ENCODE data around the gene UBR1. TPM values are rescaled to one million over a fixed set of nuclear protein-coding genes. Genes with fewer than 3 reads are reported as not detected.
"Not testable (repeated sequence)": the region's sequence is repeated elsewhere in the genome, so short reads cannot be mapped to it uniquely, and the experiment has no call there.

UBR1 gene
- total RNA-seq, 1 donor from 2014 or later, result 23.9 TPM

- H3K27ac Mint-ChIP-seq (ENCODE audit: unreplicated experiment), result no peak overlapping the region
- no peak overlapping the region for H3K4me3 Mint-ChIP-seq
- DNase-seq (ENCODE audit: low read depth, low spot score), result no peak
- TF ChIP-seq CTCF (conservative IDR thresholded peaks at IDR 0.05), result no peak
- H3K9me3 Mint-ChIP-seq, result no peaks in the 10 kb centered on the region
- no peaks in the 10 kb centered on the region for H3K4me1 Mint-ChIP-seq
- peaks cover 13% of the 10 kb centered on the region for H3K36me3 Mint-ChIP-seq (ENCODE audit: low read depth)
- no peaks in the 10 kb centered on the region for H3K27me3 Mint-ChIP-seq (ENCODE audit: low read depth)
Observed at GRCh38 chr15:43025150-43025549, 80.7 kb downstream of the UBR1 start.

GRCh38 chr15:43014671-43015070 is 91.2 kb downstream of the UBR1 start:
- H3K27ac Mint-ChIP-seq (ENCODE audit: unreplicated experiment); H3K4me3 Mint-ChIP-seq; H3K4me1 Mint-ChIP-seq; H3K9me3 Mint-ChIP-seq; DNase-seq (ENCODE audit: low read depth, low spot score); H3K27me3 Mint-ChIP-seq (ENCODE audit: low read depth): not testable (repeated sequence)
- H3K36me3 Mint-ChIP-seq (ENCODE audit: low read depth), result peaks cover 30% of the 10 kb centered on the region

- Mint-ChIP-seq H3K9me3 (no peaks in the 10 kb centered on the region), H3K4me1 (no peaks in the 10 kb centered on the region), H3K36me3 (ENCODE audit: low read depth) (peaks cover 28% of the 10 kb centered on the region), H3K27ac (ENCODE audit: unreplicated experiment) (no peak overlapping the region), H3K4me3 (no peak overlapping the region), H3K27me3 (ENCODE audit: low read depth) (no peaks in the 10 kb centered on the region)
- no peak for DNase-seq (ENCODE audit: low read depth, low spot score)
- TF ChIP-seq CTCF (conservative IDR thresholded peaks at IDR 0.05), result no peak
Observed at GRCh38 chr15:43009206-43009605, 96.6 kb downstream of the UBR1 start.

GRCh38 chr15:43008150-43008549 is 97.7 kb downstream of the UBR1 start:
- Mint-ChIP-seq H3K27me3 (ENCODE audit: low read depth) (no peaks in the 10 kb centered on the region), H3K9me3 (no peaks in the 10 kb centered on the region), H3K27ac (ENCODE audit: unreplicated experiment) (no peak overlapping the region), H3K4me3 (no peak overlapping the region), H3K4me1 (no peaks in the 10 kb centered on the region), H3K36me3 (ENCODE audit: low read depth) (peaks cover 29% of the 10 kb centered on the region)
- DNase-seq (ENCODE audit: low read depth, low spot score), result no peak
- no peak for TF ChIP-seq CTCF (conservative IDR thresholded peaks at IDR 0.05)

- no peaks in the 10 kb centered on the region for H3K9me3 Mint-ChIP-seq
- DNase-seq (ENCODE audit: low read depth, low spot score), result no peak
- peaks cover 31% of the 10 kb centered on the region for H3K36me3 Mint-ChIP-seq (ENCODE audit: low read depth)
- H3K27me3 Mint-ChIP-seq (ENCODE audit: low read depth), result no peaks in the 10 kb centered on the region
- TF ChIP-seq CTCF (conservative IDR thresholded peaks at IDR 0.05), result no peak
- H3K4me3 Mint-ChIP-seq, result no peak overlapping the region
- no peaks in the 10 kb centered on the region for H3K4me1 Mint-ChIP-seq
- no peak overlapping the region for H3K27ac Mint-ChIP-seq (ENCODE audit: unreplicated experiment)
Observed at GRCh38 chr15:43007551-43007950, 98.3 kb downstream of the UBR1 start.

GRCh38 chr15:43006991-43007390 is 98.8 kb downstream of the UBR1 start:
- Mint-ChIP-seq H3K9me3 (no peaks in the 10 kb centered on the region), H3K27me3 (ENCODE audit: low read depth) (no peaks in the 10 kb centered on the region), H3K4me3 (no peak overlapping the region), H3K36me3 (ENCODE audit: low read depth) (peaks cover 32% of the 10 kb centered on the region), H3K4me1 (no peaks in the 10 kb centered on the region), H3K27ac (ENCODE audit: unreplicated experiment) (no peak overlapping the region)
- DNase-seq (ENCODE audit: low read depth, low spot score), result no peak
- TF ChIP-seq CTCF (conservative IDR thresholded peaks at IDR 0.05), result no peak

GRCh38 chr15:43004886-43005595 is 100.8 kb downstream of the UBR1 start:
- not testable (repeated sequence) for H3K4me1 Mint-ChIP-seq; DNase-seq (ENCODE audit: low read depth, low spot score); H3K4me3 Mint-ChIP-seq; H3K27me3 Mint-ChIP-seq (ENCODE audit: low read depth); H3K9me3 Mint-ChIP-seq; H3K27ac Mint-ChIP-seq (ENCODE audit: unreplicated experiment)
- peaks cover 20% of the 10 kb centered on the region for H3K36me3 Mint-ChIP-seq (ENCODE audit: low read depth)
